Pancreas (tissue), 10 donors: ENCODE data around the gene ADNP. TPM values are rescaled to one million over a fixed set of nuclear protein-coding genes. Genes with fewer than 3 reads are reported as not detected.

Experiments
- ATAC-seq, 4 donors: fragments of 200-7000 bp; cut with Tn5 transposase; one replicate each; pipeline versions ENCODE4 v1.8.0 to v1.9.1; 2020; ENCODE audit warnings: mild to moderate bottlenecking in 4 of 4, moderate library complexity in 4 of 4
- DNase-seq, 6 donors: peaks; one replicate each; pipeline ENCODE4 v3.0.0-alpha.2; 2020
- FAIRE-seq: peaks from 2 replicates; lab custom pipeline; 2012; peaks lifted over from hg19 to GRCh38; lab: Jason Lieb, UNC
- H3K27ac ChIP-seq, 4 donors: fragments of 200-600 bp; sonication (generic); 1 replicate in 3 of 4; 2 replicates in 1 of 4; pipeline versions ENCODE4 v1.5.0 to v1.8.0; 2020
- H3K27me3 ChIP-seq, 4 donors: fragments of 200-600 bp; one replicate each; pipeline ENCODE4 v1.8.0; 2021
- H3K36me3 ChIP-seq, 3 donors: fragments of 200-600 bp; sonication (generic) in 1 of 3; one replicate each; pipeline versions ENCODE4 v1.5.0 to v1.8.0; 2020 to 2021
- H3K4me1 ChIP-seq, 3 donors: fragments of 200-600 bp; one replicate each; pipeline ENCODE4 v1.8.0; 2021
- H3K4me3 ChIP-seq, 4 donors: fragments of 200-600 bp; sonication (generic) in 2 of 4; one replicate each; pipeline versions ENCODE4 v1.5.0 to v1.8.0; 2020 to 2021
- H3K9me3 ChIP-seq, 4 donors: fragments of 200-600 bp; one replicate each; pipeline ENCODE4 v1.8.0; 2021
- CTCF ChIP-seq, 4 donors: fragments of 200-600 bp; sonication (generic) in 3 of 4; IDR thresholded peaks; one replicate each; pipeline versions ENCODE4 v1.5.0 to v1.8.0; 2021; ENCODE audit warnings: antibody characterized with exemption in 4 of 4
- WGBS, 2 donors: extraction: QIAGEN DNeasy Blood & Tissue Kit; methylation state at CpG; one replicate each; pipeline ENCODE4 v1.1.7; 2013; 5-methylcytosine and 5-hydroxymethylcytosine counted together
- intact Hi-C, 3 donors: fragments of 100-400 bp; cut with DNase I; formaldehyde crosslinking; loops; one replicate each; pipeline versions ENCODE4 v1.11.1 to v1.14.2; 2022
- polyA plus RNA-seq, 2 donors: library from polyadenylated mRNA; stranded (reverse); fragments of 200-250 nt; gene quantifications; one replicate each; pipeline ENCODE4 v1.2.3, GENCODE V29; 2013
- total RNA-seq, 6 donors: library from RNA; stranded (reverse); fragmentation: NEBNext Ultra II Directional in 4 of 6; extraction: Animal tissue kit (Norgen Biotek cat#: 25700) in 4 of 6; gene quantifications; one replicate each; pipeline versions ENCODE4 v1.2.1 to v1.2.4, GENCODE V29; 2021 to 2023
- donor health status: healthy with polysubstance abuse.
- donor health status: DM: no; HTN: no; CAD: no; lungs with moderate emphysema.
- donor health status: DM: no; HTN: no; CAD: no.
- donor health status: control.
- donor health status: control.
- donor health status: Bipolar disorder and iron deficiency.
- donor health status: DM: yes; HTN: yes; CAD: no.
- donor health status: DM: no; HTN: no; CAD: no.
- donor health status: DM: no; HTN: no; CAD: no.
- donor health status: DM: yes; HTN: yes; CAD: no.

The ADNP gene
- total and polyA plus RNA-seq, 8 donors: 17.8 to 33.8 (median 20.5) TPM

- no peak for ATAC-seq
These were observed 70.2 kb downstream of the ADNP start for GRCh38 chr20:50861012-50861411.

GRCh38 chr20:50859161-50859560 is 72.1 kb downstream of the ADNP start:
- ATAC-seq (no peak), DNase-seq (no peak)

More at GRCh38 chr20:50861012-50861411, 70.2 kb downstream of the ADNP start:
- Histone ChIP-seq H3K9me3 (no peaks in the 10 kb centered on the region), H3K27ac (no peak overlapping the region), H3K4me1 (peaks cover 0 to 8% (median 0%) of the 10 kb centered on the region in 3 donors), H3K4me3 (no peak overlapping the region), H3K27me3 (no peaks in the 10 kb centered on the region), H3K36me3 (no peaks in the 10 kb centered on the region)
- WGBS, 2 donors: 87 to 92% methylated on average over 12 of the region's 12 CpGs
- intact Hi-C loops: no loop called here
- no peak for TF ChIP-seq CTCF (IDR thresholded peaks at IDR 0.05)
- no peak for DNase-seq
- no peak for FAIRE-seq

DNA sequence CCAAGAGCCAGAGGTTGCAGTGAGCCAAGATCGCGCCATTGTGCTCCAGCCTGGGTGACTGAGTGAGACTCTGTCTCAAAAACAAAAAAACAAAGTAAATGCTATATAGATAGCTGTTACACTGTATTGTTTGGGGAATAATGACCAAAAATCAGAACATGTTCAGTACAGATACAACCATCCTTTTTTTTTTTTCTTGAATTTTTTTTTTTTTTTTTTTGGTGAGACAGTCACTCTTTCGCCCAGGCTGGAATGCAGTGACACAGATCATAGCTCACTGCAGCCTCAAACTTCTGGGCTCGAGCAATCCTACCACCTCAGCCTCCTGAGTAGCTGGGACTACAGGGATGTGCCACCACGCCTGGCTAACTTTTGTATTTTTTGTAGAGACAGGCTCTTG is 72.7 kb downstream of the ADNP start:
- peaks cover 0 to 10% (median 0%) of the 10 kb centered on the region in 3 donors for H3K4me1 ChIP-seq
- ATAC-seq: no peak
- no peaks in the 10 kb centered on the region for H3K9me3 ChIP-seq
- 91 to 92% methylated on average over 5 of the region's 5 CpGs for WGBS, 2 donors
- H3K27me3 ChIP-seq: no peaks in the 10 kb centered on the region
- no peak overlapping the region for H3K4me3 ChIP-seq
- no peak for TF ChIP-seq CTCF (IDR thresholded peaks at IDR 0.05)
- intact Hi-C loops: no loop called here
- no peak for DNase-seq
- no peak overlapping the region for H3K27ac ChIP-seq
- no peaks in the 10 kb centered on the region for H3K36me3 ChIP-seq
- FAIRE-seq: no peak

More at GRCh38 chr20:50859161-50859560, 72.1 kb downstream of the ADNP start:
- Histone ChIP-seq H3K27ac (no peak overlapping the region), H3K4me3 (no peak overlapping the region), H3K4me1 (peaks cover 0 to 10% (median 0%) of the 10 kb centered on the region in 3 donors), H3K9me3 (no peaks in the 10 kb centered on the region), H3K36me3 (no peaks in the 10 kb centered on the region), H3K27me3 (no peaks in the 10 kb centered on the region)
- no peak for TF ChIP-seq CTCF (IDR thresholded peaks at IDR 0.05)
- WGBS, 2 donors: 83 to 91% methylated on average over 10 of the region's 10 CpGs
- no peak for FAIRE-seq
- intact Hi-C loops: no loop called here

- FAIRE-seq (no peak), ATAC-seq (no peak), DNase-seq (no peak)
- Histone ChIP-seq H3K27ac (no peak overlapping the region), H3K36me3 (no peaks in the 10 kb centered on the region), H3K9me3 (no peaks in the 10 kb centered on the region), H3K4me1 (peaks cover 0 to 10% (median 0%) of the 10 kb centered on the region in 3 donors), H3K4me3 (no peak overlapping the region), H3K27me3 (no peaks in the 10 kb centered on the region)
- WGBS, 2 donors: 85 to 93% methylated on average over 7 of the region's 7 CpGs
- no peak for TF ChIP-seq CTCF (IDR thresholded peaks at IDR 0.05)
- intact Hi-C loops: no loop called here
These were observed 73.9 kb downstream of the ADNP start for GRCh38 chr20:50857348-50857747.

- ATAC-seq: no peak
- H3K4me3 ChIP-seq: no peak overlapping the region
- FAIRE-seq: no peak
These were observed 74.7 kb downstream of the ADNP start for GRCh38 chr20:50856475-50857041.

More at GRCh38 chr20:50856475-50857041, 74.7 kb downstream of the ADNP start:
- Histone ChIP-seq H3K27me3 (no peaks in the 10 kb centered on the region), H3K36me3 (no peaks in the 10 kb centered on the region), H3K9me3 (no peaks in the 10 kb centered on the region), H3K27ac (peak overlapping the region in 2 of 4 donors; percentile 33 to 37), H3K4me1 (peaks cover 0 to 10% (median 0%) of the 10 kb centered on the region in 3 donors)
- intact Hi-C loops: no loop called here
- no peak for TF ChIP-seq CTCF (IDR thresholded peaks at IDR 0.05)
- 66% methylated on average over 5 of the region's 5 CpGs for WGBS, 2 donors
- DNase-seq: no peak
